Activated CD8-positive, alpha-beta T cell treated with anti-CD3 and anti-CD28 coated beads for 36 hours (primary cell): ENCODE results near the gene NOP56. TPM values are rescaled to one million over a fixed set of nuclear protein-coding genes. Genes with fewer than 3 reads are reported as not detected.

Source experiments
- ATAC-seq: fragments of 200-7000 bp; cut with Tn5 transposase; one replicate; pipeline ENCODE4 v1.10.0; 2021; ENCODE audit warnings: mild to moderate bottlenecking, moderate library complexity
- CTCF ChIA-PET: fragments of 350-600 bp; sonication (Branson Sonifier 250); formaldehyde crosslinking; loops from one replicate; lab custom pipeline; 2021; ENCODE audit warnings: antibody characterized with exemption; lab: Charles Lee
- POLR2A ChIA-PET: fragments of 350-600 bp; sonication (Branson Sonifier 250); formaldehyde crosslinking; loops from one replicate; lab custom pipeline; 2021; ENCODE audit warnings: antibody characterized with exemption; lab: Charles Lee
- DNase-seq: peaks from one replicate; pipeline ENCODE4 v3.0.0-alpha.2; 2020
- H3K27ac Mint-ChIP-seq: one replicate; pipeline ENCODE4 v1.8.0; 2021; ENCODE audit warnings: mild to moderate bottlenecking, mixed read lengths
- H3K27me3 Mint-ChIP-seq: one replicate; pipeline ENCODE4 v1.8.0; 2021; ENCODE audit warnings: mixed read lengths
- H3K36me3 Mint-ChIP-seq: one replicate; pipeline ENCODE4 v1.8.0; 2021; ENCODE audit warnings: low read depth, mixed read lengths
- H3K4me1 Mint-ChIP-seq: one replicate; pipeline ENCODE4 v1.8.0; 2021; ENCODE audit warnings: low read depth, mixed read lengths
- H3K4me3 Mint-ChIP-seq: one replicate; pipeline ENCODE4 v1.8.0; 2021; ENCODE audit warnings: mild to moderate bottlenecking, moderate library complexity, mixed read lengths
- H3K9me3 Mint-ChIP-seq: one replicate; pipeline ENCODE4 v1.8.0; 2021; ENCODE audit warnings: mixed read lengths
- CTCF ChIP-seq: fragments of 200-600 bp; IDR thresholded peaks from one replicate; pipeline ENCODE4 v1.8.0; 2022; ENCODE audit warnings: antibody characterized with exemption, mild to moderate bottlenecking
- intact Hi-C: fragments of 100-400 bp; cut with micrococcal nuclease; formaldehyde crosslinking; loops from one replicate; pipeline ENCODE4 v1.10.0; 2022
- total RNA-seq, 2 experiments: library from RNA; stranded (reverse); gene quantifications; one replicate each; pipeline ENCODE4 v1.2.3, GENCODE V29; 2021

NOP56 gene
- total RNA-seq, 2 experiments from 2014 or later: 587 to 596 TPM

GRCh38 chr20:2625062-2625461 is 27.4 kb upstream of the NOP56 start:
- peaks cover 3% of the 10 kb centered on the region for H3K4me1 Mint-ChIP-seq
- H3K9me3 Mint-ChIP-seq: peaks cover 2% of the 10 kb centered on the region
- peaks cover 9% of the 10 kb centered on the region for H3K27me3 Mint-ChIP-seq
- intact Hi-C loops: no loop called here
- ATAC-seq (no peak), DNase-seq (no peak)
- H3K27ac Mint-ChIP-seq: no peak overlapping the region
- no peak overlapping the region for H3K4me3 Mint-ChIP-seq
- no peaks in the 10 kb centered on the region for H3K36me3 Mint-ChIP-seq
- POLR2A ChIA-PET: no interaction called here
- TF ChIP-seq CTCF: no peak
- CTCF ChIA-PET: interaction anchor here (2.4 kb wide), 1 partner anchor 103 kb away, joined by 8 read pairs; no protein-coding TSS in a partner anchor

GRCh38 chr20:2626853-2627541 is 25.4 kb upstream of the NOP56 start:
- Mint-ChIP-seq H3K27me3 (peaks cover 18% of the 10 kb centered on the region), H3K9me3 (peaks cover 9% of the 10 kb centered on the region), H3K4me3 (no peak overlapping the region), H3K4me1 (no peaks in the 10 kb centered on the region), H3K27ac (no peak overlapping the region), H3K36me3 (no peaks in the 10 kb centered on the region)
- ChIA-PET CTCF (interaction anchor here (2.4 kb wide), 1 partner anchor 105 kb away, joined by 8 read pairs; no protein-coding TSS in a partner anchor), POLR2A (interaction anchor here (1.1 to 1.6 kb wide), 2 partner anchors 25 to 58 kb away, joined by 3 read pairs; no protein-coding TSS in a partner anchor)
- ATAC-seq (no peak), DNase-seq (no peak)
- intact Hi-C loops: no loop called here
- no peak for TF ChIP-seq CTCF

GRCh38 chr20:2631228-2631627 is 21.2 kb upstream of the NOP56 start:
- ChIA-PET CTCF (interaction anchor here (0.7 to 1.5 kb wide), 4 partner anchors 16 to 245 kb away, joined by 3 to 4 read pairs (median 3); no protein-coding TSS in a partner anchor), POLR2A (interaction anchor here (0.7 to 1.1 kb wide), 2 partner anchors 22 to 54 kb away, joined by 3 read pairs; no protein-coding TSS in a partner anchor)
- no peak overlapping the region for H3K4me3 Mint-ChIP-seq
- DNase-seq (no peak), ATAC-seq (no peak)
- intact Hi-C loops: no loop called here
- H3K9me3 Mint-ChIP-seq: peaks cover 8% of the 10 kb centered on the region
- H3K4me1 Mint-ChIP-seq: no peaks in the 10 kb centered on the region
- TF ChIP-seq CTCF: no peak
- no peak overlapping the region for H3K27ac Mint-ChIP-seq
- H3K27me3 Mint-ChIP-seq: peaks cover 28% of the 10 kb centered on the region
- no peaks in the 10 kb centered on the region for H3K36me3 Mint-ChIP-seq

GRCh38 chr20:2633381-2633780 is 19.1 kb upstream of the NOP56 start:
- DNase-seq: no peak
- intact Hi-C loops: no loop called here
- Mint-ChIP-seq H3K27ac (no peak overlapping the region), H3K4me1 (no peaks in the 10 kb centered on the region), H3K4me3 (no peak overlapping the region), H3K36me3 (no peaks in the 10 kb centered on the region), H3K27me3 (peaks cover 22% of the 10 kb centered on the region), H3K9me3 (peaks cover 7% of the 10 kb centered on the region)
- TF ChIP-seq CTCF: no peak
- ChIA-PET CTCF (interaction anchor here (1.5 kb wide), 1 partner anchor 109 kb away, joined by 3 read pairs; no protein-coding TSS in a partner anchor), POLR2A (no interaction called here)
- ATAC-seq: no peak

DNA sequence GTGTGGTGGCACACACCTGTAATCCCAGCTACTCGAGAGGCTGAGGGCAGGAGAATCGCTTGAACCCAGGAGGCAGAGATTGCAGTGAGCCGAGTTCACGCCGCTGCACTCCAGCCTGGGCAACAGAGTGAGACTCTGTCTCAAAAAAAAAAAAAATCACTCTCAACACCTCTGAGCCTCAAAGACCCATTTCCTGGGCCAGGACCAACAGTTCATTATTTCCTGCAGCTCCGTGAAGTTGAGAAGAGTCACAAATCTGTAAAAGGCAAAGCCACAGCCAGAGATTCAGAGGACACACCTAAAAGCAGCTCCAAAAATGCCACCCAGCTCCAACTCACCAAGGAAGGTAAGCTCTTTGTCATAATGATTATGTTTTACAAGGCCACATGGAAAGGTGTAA is 15.2 kb upstream of the NOP56 start:
- no peaks in the 10 kb centered on the region for H3K9me3 Mint-ChIP-seq
- POLR2A ChIA-PET: interaction anchor here (1.8 kb wide), 1 partner anchor 15 kb away, joined by 7 read pairs; the partner anchor contains the start of gene NOP56

More for the DNA sequence above, 15.2 kb upstream of the NOP56 start:
- H3K4me1 Mint-ChIP-seq: no peaks in the 10 kb centered on the region
- CTCF ChIA-PET: interaction anchor here (0.7 to 2.2 kb wide), 4 partner anchors 9 to 115 kb away, joined by 3 to 12 read pairs (median 6); no protein-coding TSS in a partner anchor
- intact Hi-C loops: no loop called here
- H3K27me3 Mint-ChIP-seq: peaks cover 11% of the 10 kb centered on the region
- no peaks in the 10 kb centered on the region for H3K36me3 Mint-ChIP-seq
- H3K27ac Mint-ChIP-seq: no peak overlapping the region
- DNase-seq: no peak
- H3K4me3 Mint-ChIP-seq: no peak overlapping the region
- no peak for ATAC-seq
- TF ChIP-seq CTCF: no peak
